Activated CD4-positive, alpha-beta T cell treated with anti-CD3 and anti-CD28 coated beads, Interleukin-2, amount 50 U/mL, for 48 hours (primary cell): Measurements from ENCODE around the gene SBNO1.
"Not testable (repeated sequence)": the region's sequence is repeated elsewhere in the genome, so short reads cannot be mapped to it uniquely, and the experiment has no call there.

Experiments used
- DNase-seq, 2 experiments: peaks; one replicate each; pipeline ENCODE4 v3.0.0-alpha.2; 2020

SBNO1 gene

DNA sequence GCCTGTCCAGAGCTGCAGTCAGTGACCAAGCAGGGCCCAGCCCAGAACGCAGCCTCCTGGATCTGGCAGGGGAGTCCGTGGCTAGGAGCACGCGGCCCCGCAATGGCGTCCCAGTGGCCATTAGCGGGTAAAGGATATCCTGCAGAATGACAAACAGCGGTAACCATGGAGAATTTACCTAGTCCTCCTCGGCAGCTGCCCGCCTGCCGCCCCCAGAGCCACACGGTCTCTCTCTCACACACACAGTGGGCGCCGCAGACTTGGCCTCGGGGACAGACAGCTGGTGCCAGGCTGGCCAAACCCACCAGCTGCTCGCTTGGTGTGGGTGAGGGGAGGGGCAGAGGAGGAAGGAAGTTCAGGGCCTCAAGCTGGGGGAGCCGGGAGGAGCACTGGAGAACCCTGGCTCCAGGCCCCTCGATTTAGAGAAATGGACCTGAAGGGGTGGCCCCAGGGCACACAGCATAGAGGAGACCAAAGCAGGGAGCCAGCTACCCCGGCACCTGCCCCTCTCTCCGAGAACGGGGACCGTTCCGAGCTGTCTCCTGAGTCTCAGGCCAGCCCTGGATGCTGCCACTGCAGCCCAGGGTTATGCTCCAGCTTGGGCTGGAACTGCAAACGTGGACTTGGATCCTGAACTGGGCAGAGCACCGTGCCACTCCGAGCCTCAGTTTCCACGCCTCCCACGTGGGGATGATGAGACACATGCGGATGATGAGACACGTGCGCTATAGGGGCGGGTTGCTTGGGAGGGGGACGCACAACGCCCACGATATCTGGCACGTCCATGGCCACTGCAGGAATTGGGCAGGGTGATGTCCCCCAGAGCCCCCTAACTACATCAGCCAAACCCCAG, 96.4 kb downstream of the SBNO1 start:
- DNase-seq = no peak

DNA sequence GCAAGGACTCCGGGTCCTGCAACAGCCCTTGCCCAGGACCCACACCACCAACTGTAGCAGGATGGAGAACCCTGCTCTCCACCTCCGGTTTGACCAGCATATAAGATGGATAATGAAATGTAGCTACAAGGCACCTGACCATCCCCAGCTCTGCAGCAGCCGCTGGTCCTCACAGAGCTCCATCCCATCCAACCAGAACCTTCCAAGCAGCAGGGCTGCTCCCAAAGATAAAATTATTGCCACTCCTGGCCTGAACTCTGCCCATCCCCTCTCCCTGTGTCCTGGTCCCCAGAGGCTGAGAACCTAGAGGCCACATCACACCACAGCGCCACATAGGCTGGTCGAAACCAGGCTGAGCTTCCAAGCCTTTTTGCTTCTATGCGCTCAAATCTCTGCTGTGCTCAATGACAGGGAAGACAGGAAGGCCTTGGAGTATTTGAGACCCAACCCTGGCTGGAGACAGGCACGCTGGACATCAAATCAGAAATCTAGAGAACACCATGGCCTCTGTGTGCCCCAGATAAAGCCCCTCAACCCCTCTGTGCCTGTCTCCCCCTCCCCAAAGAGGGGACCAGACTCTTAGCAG, 97.2 kb downstream of the SBNO1 start:
- no peak for DNase-seq

DNA sequence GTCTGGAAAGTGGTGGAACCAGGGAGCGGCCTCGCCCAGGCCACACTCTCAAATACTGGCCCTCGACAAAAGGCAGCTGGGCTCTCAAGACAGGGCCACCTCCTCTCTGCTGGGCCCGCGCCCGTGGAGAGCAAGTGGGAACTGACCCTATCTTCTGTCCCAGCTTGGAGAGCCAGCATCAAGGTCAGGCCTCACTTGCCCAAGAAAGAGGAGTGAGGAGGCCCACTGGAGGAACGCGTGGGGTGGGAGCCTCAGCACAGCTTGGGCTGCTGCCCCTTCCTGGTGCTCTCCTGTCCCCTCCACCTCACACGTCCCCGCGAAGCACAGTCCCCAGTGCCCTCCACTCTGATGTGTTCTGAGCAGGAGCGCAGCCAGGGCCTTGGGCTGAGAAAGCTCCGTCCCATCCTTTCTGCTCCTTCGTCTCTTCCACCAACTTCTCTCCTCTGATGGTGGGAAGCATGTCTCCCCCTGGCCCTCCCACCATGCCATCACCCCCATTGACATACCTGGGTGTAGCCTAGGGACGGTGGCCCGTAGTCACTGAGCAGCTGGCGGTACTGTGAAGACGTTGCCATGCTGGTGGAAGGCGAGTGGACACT, 97.9 kb downstream of the SBNO1 start:
- no peak for DNase-seq

DNA sequence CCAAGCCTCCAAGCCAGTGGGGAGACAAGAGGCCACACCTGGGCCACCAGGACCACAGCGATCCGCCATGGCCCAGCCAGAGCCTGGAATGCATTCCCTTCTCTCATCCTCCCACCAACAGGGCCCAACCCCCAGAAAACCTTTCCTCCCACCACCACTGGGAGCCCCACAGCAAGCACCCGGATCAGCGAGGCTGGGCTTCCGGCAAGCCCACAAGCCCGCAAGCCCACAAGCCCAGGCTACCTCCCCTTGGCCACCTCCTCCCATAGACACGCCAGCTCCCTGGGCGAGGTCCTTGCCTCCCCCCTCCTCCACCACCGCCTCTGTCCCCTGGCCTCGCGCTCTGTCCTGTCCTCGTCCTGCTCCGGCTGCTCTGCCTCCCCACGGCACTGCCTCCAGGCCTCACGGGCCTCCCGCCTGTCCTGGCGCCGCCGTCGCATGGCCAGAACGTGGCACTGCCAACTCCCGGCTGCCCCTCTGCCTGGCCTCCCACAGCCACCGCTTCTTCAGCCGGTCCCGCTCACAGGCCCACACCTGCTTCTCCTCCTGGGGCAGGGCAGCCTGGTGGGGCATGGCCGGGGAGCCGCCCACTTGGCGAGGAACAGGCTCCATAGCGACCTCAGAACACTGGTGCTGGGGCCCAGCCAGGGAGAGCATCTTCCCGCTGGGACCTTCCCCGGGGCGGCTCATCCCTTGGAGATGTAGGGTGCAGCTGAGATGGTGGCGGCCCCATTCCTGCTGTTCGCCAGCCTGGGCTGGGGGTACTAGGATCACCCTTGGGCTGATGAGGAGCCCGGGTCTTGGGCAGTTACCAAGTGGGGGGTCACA, 98.6 kb downstream of the SBNO1 start:
- DNase-seq = no peak

DNA sequence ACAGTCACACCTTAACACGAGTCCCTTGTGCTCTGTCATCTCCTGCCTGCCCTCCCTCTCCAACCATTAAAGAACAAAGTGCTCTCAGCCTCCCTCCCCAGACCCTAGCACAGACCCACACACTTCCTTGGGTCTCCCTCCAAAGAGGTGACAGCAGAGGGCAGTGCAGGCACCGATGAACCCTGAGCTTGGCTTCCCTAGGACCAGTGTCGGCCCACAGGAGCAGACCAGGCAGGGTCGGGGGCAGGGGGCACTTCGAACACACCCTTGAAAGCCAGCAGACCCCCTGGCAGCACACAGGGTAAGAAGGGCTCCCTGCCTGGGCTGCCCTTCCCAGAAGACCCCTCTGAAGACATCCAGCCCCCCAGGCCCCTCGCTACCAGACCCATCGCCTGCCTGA, 100.0 kb downstream of the SBNO1 start:
- no peak for DNase-seq

DNA sequence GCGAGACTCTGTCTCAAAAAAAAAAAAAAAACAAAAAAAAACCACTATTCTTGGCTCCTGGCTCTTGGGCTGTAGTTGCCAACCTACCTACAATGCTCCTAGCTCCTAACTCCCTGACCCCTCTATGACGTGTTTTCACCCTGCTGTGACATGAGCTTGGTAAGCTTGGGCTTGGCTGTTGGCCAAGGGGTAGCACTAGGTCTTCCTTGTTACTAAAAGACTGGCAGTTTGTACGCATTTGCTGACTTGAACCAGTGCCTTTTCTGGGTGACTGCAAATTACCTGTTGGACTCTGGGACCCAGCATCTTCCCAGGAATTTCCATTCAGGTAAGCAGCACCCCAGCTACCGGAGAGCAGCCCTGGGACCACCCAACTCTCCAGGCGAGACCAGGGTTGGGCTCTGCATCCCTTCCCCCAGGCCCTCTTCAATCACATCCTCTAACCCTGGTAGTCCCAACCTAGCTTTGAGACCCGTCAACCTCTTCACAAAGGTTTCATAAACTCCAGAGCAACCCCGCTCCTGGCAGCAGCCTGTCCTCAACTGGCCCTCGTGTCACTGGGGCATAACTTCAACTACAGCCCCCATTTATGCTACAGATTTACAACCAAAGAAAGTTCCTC, 101.3 kb downstream of the SBNO1 start:
- no peak for DNase-seq

DNA sequence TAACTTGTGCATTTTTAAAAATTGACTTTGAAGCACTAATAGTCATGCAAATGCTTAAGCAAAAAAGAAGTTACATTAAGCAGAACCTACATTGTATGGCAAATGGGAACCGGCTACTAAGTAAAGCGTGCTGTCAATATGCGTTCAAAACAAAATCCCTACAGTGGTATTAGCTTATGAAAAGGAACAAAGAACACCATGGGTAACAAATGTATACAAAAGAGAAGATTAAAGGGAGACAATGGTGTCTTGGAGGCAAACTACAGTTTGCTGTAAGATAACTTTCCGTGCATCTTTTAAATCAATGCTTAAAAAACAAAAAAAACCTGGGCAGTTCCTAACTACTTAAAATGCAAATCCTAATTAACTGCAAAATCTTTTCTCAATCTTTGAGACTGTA, 103.5 kb downstream of the SBNO1 start:
- no peak for DNase-seq

DNA sequence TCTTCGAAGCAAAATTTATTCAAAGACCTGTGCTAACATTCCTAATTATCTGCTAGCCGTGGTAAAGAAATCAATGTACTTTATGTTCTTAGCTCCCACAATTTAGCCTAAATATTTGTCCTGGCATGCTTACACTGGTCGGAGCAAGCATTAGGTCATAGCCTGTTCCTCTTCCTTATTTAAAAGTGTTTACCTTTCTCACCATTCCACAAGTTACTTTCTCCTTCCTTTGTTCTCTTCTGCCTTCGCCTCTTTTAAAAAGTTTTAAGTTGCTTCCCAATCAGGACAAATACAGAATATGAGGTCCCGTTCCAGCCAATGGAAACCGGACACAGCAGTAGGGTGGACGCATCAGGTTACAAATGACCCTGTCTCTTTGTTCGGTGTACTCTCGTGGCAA, 104.6 kb downstream of the SBNO1 start:
- DNase-seq = no peak

DNA sequence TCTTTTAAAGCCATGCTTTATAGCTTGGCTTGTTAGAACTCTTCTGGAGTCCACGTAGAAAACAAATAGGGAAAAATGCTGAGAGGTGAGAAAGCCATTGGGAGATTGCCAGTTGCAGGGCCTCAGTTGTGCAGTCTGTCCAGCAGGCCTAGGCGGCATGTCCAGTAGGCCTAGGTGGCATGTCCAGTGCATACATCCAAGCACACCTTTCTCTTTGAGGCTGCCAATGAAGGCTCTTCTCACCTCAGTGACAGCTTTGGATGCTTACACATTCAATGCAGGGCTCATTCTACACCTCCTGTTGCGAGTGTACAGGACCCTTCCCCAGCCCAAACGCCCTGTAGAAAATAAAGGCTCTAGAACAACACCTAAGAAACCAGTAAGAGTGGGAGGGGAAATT, 106.1 kb downstream of the SBNO1 start:
- DNase-seq = no peak

DNA sequence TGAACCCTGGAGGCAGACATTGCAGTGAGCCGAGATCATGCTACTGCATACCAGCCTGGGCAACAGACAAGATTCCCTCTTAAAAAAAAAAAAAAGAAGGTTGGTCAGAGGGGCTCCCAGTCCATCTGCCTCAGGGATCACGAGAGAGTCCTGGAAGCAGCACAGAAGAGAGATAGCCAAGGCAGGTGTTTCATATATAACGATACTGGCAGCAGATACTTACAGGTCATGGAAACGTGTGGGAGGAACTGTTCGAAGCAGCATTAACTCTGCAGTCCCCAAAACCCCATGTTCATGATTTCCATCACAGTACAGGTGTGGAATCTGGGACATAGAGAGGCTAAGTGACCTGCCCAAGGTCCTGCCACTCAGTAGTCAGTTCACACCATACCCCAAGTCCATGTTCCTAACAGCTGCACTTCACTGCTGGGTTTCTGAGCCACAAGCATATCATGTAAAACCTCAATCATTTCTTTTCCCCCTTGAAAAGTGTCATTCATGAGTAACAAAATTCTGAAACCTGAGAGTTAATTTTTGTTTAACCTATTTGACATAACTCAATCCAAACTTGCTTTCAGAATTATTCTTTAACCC, 109.7 kb downstream of the SBNO1 start:
- DNase-seq = no peak

DNA sequence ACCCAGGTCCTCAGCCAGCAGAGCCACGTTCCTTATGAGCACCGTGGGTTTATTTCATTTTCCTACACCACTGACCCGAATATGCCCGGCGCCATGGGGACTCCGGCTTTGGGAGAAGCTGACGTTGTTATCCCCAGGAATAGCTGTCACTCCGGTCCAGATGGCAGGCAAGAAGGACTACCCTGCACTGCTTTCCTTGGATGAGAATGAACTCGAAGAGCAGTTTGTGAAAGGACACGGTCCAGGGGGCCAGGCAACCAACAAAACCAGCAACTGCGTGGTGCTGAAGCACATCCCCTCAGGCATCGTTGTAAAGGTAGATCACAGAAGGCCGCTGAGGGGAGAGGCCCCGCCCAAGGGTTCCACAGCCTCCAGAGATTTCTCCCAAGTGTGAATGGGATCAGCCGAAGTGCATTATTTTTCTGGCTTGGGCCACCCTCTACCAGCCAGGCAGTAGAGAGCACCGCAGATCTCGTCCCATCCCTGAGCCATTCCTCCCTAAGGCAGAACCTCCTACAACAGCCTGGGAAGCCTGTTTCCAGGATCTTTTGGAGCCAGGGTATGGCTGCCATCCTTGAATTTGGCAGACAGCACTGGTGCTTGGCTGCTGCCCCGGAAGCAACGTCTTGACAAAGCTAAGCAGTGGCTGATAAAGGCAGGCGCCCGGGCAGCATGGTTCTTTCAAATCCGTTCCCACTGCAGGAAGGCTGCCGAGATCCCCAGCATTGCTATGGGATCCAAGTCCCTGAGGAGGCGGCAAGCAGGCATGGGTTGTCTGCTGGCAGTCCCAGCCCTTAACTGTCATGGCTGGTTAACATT, 110.8 kb downstream of the SBNO1 start:
- no peak for DNase-seq

DNA sequence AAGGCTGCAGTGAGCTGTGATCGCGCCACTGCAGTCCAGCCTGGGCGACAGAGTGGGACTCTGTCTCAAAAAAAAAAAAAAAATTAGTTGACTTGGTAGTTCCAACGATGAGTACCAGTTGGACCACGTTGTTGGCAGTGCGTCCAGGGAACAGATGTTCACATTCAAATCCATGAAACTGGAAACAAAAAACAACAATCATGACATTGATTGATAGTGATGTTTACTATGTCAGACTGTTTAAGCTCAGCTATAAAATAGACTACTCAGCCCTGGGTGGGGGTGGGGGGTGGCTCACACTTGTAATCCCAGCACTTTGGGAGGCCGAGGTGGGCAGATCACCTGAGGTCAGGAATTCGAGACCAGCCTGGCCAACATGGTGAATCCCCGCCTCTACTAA, 112.3 kb downstream of the SBNO1 start:
- DNase-seq = not testable (repeated sequence)

DNA sequence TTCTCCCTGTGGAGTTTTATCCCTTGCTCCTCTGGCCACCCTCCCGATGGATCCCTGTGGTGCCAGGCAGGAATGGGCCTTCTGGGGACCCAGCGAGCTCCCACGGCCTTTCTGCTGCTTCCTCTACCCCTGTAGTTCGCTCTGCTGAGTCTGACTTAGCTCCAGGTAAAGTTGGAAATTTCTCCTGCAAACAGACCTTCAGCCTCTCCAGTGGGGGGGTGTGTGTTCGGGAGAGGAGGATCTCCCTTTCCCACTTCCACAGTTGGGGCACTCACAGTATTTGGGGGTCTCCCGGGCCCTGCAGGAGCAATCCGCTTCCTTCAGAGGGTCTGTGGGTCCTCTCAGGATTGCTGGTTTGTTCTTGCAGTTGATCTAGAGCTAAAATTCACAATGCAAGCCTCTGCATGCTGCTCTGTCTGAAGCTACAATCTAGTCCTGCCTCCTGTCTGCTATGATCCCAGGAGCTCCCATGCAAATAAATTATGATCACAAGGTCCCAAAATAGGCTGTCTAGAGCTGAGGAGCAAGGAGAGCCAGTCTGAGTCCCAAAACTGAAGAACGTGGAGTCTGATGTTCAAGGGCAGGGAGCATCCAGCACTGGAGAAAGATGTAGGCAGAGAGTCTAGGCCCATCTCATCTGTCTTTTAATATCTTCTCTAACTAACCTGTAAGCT, 113.1 kb downstream of the SBNO1 start:
- DNase-seq = no peak

DNA sequence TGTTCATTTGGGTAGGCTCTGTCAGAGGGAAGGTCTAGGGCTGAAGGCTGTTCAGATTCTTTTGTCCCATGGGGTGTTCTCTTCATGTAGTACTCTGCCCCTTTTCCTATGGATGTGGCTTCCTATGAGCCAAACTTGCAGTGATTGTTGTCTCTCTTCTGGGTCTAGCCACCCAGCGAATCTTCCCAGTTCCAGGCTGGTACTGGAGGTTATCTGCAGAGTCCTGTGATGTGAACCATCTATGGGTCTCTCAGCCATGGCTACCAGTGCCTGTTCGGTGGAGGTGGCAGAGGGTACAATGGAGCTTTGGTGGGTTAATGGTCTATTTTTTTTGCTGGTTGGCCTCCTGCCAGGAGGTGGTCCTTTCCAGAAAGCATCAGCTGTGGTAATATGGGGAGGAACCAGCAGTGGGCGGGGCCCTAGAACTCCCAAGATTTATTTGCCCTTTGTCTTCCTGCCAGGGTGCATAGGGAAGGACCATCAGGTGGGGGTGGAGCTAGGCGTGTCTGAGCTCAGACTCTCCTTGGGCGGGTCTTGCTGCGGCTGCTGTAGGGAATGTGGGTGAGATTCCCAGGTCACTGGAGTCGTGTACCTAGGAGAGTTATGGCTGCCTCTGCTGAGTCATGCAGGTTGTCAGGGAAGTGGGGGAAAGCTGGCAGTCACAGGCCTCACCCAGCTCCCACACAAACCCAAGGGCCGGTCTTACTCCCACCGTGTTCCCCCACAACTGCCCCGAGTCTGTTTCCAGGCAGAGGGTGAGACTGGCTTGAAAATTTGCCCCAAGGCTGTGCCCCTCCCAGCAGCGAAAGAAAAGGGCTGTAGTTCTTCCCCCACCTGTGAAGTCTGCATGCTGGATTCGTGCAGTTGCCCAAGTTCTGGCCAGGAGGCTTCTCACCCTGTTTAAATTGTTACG, 113.9 kb downstream of the SBNO1 start:
- no peak for DNase-seq

DNA sequence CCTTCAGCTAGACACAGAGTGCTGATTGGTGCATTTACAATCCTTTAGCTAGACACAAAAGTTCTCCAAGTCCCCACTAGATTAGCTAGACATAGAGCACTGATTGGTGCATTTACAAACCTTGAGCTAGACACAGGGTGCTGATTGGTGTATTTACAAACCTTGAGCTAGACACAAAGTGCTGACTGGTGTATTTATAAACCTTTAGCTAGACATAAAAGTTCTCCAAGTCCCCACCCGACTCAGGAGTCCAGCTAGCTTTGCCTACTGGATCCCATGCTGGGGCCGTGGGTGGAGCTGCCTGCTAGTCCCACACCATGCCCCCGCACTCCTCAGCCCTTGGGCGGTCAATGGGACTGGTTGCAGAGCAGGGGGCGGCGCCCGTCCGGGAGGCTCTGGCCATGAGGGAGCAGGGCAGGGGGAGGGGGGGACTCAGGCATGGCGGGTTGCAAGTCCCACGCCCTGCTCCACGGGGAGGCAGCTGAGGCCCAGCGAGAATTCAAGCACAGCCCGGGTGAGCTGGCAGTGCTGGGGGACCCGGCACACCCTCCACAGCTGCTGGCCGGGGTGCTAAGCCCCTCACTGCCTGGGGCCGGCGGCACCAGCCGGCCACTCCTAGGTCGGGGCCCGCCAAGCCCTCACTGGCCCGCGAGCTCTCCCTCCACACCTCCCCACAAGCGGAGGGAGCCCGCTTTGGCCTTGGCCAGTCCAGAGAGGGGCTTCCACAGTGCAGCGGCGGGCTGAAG, 115.5 kb downstream of the SBNO1 start:
- not testable (repeated sequence) for DNase-seq

DNA sequence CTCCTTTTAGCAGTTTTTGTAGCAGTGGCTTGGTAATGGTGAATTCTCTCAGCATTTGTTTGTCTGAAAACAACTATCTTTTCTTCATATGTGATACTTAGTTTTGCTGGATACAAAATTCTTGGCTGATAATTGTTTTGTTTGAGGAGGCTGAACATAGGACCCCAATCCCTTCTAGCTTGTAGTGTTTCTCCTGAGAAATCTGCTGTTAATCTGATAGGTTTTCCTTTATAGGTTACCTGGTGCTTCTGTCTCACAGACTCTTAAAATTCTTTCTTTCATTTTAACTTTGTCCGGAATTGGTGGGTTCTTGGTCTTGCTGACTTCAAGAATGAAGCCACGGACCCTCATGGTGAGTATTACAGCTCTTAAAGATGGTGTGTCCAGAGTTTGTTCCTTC, 116.5 kb downstream of the SBNO1 start:
- not testable (repeated sequence) for DNase-seq

DNA sequence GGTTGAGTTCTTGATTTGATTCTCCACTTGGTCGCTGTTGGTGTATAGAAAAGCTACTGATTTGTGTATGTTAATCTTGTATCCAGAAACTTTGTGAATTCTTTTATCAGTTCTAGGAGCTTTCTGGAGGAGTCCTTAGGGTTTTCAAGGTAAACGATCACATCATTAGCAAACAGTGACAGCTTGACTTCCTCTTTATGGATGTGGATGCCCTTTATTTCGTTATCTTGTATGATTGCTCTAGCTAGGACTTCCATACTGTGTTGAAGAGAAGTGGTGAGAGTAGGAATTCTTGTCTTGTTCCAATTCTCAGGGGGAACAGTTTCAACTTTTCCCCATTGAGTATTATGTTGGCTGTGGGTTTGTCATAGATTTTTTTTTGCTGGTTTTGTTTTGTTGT, 119.0 kb downstream of the SBNO1 start:
- DNase-seq = no peak

DNA sequence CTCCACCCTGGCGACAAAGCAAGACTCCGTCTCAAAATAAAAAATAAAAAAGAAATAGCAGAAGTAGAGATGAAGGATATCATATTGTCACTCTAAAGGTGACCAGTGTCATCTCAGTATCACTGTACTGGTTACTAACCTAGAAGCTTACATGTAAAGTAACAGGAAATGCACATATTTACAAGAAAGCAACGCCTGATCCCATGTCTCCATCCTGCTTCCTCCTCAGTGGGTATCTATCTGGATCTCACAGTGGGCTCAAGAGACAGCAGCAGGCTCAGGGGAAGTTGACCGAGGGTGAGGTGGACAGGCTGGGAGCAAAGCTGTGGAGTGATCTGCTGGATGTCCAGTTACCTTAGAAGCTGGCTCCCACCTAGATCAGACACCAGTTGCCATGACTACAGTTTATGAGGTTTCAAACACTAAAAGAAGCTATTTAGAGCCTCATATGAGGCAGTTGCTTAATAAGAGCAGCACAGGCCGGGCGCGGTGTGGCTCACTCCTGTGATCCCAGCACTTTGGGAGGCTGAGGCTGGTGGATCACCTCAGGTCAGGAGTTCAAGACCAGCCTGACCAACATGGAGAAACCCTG, 120.9 kb downstream of the SBNO1 start:
- DNase-seq = no peak
